Gastroesophageal sphincter (tissue), 3 donors: ENCODE results near the gene C17orf67.

Experiments
- EP300 ChIP-seq: sonication (generic); formaldehyde crosslinking; IDR thresholded peaks from one replicate; pipeline ENCODE4 v1.6.1; 2017; ENCODE audit warnings: antibody characterized with exemption, mild to moderate bottlenecking
- POLR2A ChIP-seq, 2 donors: fragments of 450-650 bp; IDR thresholded peaks; one replicate each; pipeline ENCODE4 v1.6.1; 2017; ENCODE audit warnings: antibody characterized with exemption in 2 of 2, mild to moderate bottlenecking in 2 of 2, moderate library complexity in 1 of 2
- POLR2AphosphoS5 ChIP-seq: sonication (generic); formaldehyde crosslinking; IDR thresholded peaks from one replicate; pipeline ENCODE4 v1.6.1; 2017; ENCODE audit warnings: antibody characterized with exemption
- TF ChIP-seq, protein P1 (sequence below), 4 experiments: fragments of 200-600 bp in 2 of 4; fragments of 450-650 bp in 2 of 4; sonication (generic) in 1 of 4; IDR thresholded peaks; one replicate each; pipeline ENCODE4 v1.5.1; 2017 to 2019; ENCODE audit warnings: antibody characterized with exemption in 4 of 4, mild to moderate bottlenecking in 2 of 4, moderate library complexity in 2 of 4

DNA sequence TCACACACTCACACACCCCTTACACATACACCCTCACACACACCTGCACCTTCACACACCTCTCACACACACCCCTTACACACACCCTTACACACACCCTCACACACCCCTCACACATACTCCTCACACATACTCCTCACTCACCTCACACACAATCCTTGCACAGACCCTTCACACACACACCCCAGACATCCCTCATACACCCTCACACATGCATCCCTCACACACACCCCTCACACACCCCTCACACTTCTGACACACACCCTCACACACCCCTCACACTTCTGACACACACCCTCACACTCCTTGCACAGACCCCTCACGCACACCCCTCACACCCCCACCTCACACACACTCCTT, 23.9 kb downstream of the C17orf67 start:
- TF ChIP-seq POLR2A (IDR thresholded peaks at IDR 0.05) = no peak
- TF ChIP-seq, protein P1, sequence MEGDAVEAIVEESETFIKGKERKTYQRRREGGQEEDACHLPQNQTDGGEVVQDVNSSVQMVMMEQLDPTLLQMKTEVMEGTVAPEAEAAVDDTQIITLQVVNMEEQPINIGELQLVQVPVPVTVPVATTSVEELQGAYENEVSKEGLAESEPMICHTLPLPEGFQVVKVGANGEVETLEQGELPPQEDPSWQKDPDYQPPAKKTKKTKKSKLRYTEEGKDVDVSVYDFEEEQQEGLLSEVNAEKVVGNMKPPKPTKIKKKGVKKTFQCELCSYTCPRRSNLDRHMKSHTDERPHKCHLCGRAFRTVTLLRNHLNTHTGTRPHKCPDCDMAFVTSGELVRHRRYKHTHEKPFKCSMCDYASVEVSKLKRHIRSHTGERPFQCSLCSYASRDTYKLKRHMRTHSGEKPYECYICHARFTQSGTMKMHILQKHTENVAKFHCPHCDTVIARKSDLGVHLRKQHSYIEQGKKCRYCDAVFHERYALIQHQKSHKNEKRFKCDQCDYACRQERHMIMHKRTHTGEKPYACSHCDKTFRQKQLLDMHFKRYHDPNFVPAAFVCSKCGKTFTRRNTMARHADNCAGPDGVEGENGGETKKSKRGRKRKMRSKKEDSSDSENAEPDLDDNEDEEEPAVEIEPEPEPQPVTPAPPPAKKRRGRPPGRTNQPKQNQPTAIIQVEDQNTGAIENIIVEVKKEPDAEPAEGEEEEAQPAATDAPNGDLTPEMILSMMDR (IDR thresholded peaks at IDR 0.05) = no peak
- no peak for TF ChIP-seq POLR2AphosphoS5
- no peak for TF ChIP-seq EP300
